Naive thymus-derived CD4-positive, alpha-beta T cell (primary cell): ENCODE data around the gene HHLA2. TPM values are rescaled to one million over a fixed set of nuclear protein-coding genes. Genes with fewer than 3 reads are reported as not detected.

Experiments
- ATAC-seq: fragments of 150-1000 bp; cut with Tn5 transposase; 2 replicates; pipeline ENCODE4 v1.10.0; 2021; ENCODE audit warnings: mild to moderate bottlenecking, moderate library complexity
- CTCF ChIA-PET: fragments of 350-600 bp; sonication (Branson Sonifier 250); formaldehyde crosslinking; loops from one replicate; lab custom pipeline; 2021; ENCODE audit warnings: antibody characterized with exemption; lab: Charles Lee
- POLR2A ChIA-PET: fragments of 350-600 bp; sonication (Branson Sonifier 250); formaldehyde crosslinking; loops from one replicate; lab custom pipeline; 2021; ENCODE audit warnings: antibody characterized with exemption, inconsistent platforms; lab: Charles Lee
- DNase-seq, 9 donors: peaks; one replicate each; pipeline versions ENCODE4 v3.0.0 to v3.0.0-alpha.2; 2020 to 2022; ENCODE audit warnings: mixed read lengths in 1 of 9
- H3K27ac ChIP-seq: one replicate; pipeline ENCODE4 v1.7.0; 2013; ENCODE audit warnings: mild to moderate bottlenecking, low read depth, low read length, moderate library complexity
- H3K27me3 ChIP-seq, 2 donors: one replicate each; pipeline ENCODE4 v1.7.0; 2013; ENCODE audit warnings: low read length in 2 of 2, mild to moderate bottlenecking in 2 of 2, moderate library complexity in 2 of 2; ENCODE audit not compliant: control insufficient read depth in 2 of 2, insufficient read depth in 2 of 2
- H3K36me3 ChIP-seq, 3 experiments: 1 replicate in 2 of 3; 2 replicates in 1 of 3; pipeline ENCODE4 v1.7.0; 2013; ENCODE audit warnings: low read length in 3 of 3, mild to moderate bottlenecking in 3 of 3, moderate library complexity in 1 of 3; ENCODE audit not compliant: insufficient read depth in 3 of 3, control insufficient read depth in 2 of 3
- H3K4me1 ChIP-seq, 2 donors: one replicate each; pipeline ENCODE4 v1.7.0; 2013; ENCODE audit warnings: low read length in 2 of 2, mild to moderate bottlenecking in 2 of 2, moderate library complexity in 1 of 2; ENCODE audit not compliant: control insufficient read depth in 2 of 2, insufficient read depth in 2 of 2
- H3K4me3 ChIP-seq: 2 replicates; pipeline ENCODE4 v1.7.0; 2013; ENCODE audit warnings: mild to moderate bottlenecking, low read length
- H3K9me3 ChIP-seq, 3 experiments: 1 replicate in 2 of 3; 2 replicates in 1 of 3; pipeline ENCODE4 v1.7.0; 2013; ENCODE audit warnings: low read length in 3 of 3; ENCODE audit not compliant: control insufficient read depth in 2 of 3
- H3K27ac Mint-ChIP-seq, 9 donors: one replicate each; pipeline ENCODE4 v1.8.0; 2020 to 2022; ENCODE audit warnings: mixed read lengths in 9 of 9, mild to moderate bottlenecking in 8 of 9, moderate library complexity in 5 of 9, inconsistent platforms in 2 of 9
- H3K27me3 Mint-ChIP-seq, 5 donors: one replicate each; pipeline ENCODE4 v1.8.0; 2021 to 2022; ENCODE audit warnings: mixed read lengths in 5 of 5, mild to moderate bottlenecking in 1 of 5
- H3K36me3 Mint-ChIP-seq, 5 donors: one replicate each; pipeline ENCODE4 v1.8.0; 2020 to 2022; ENCODE audit warnings: mixed read lengths in 5 of 5, mild to moderate bottlenecking in 3 of 5, inconsistent platforms in 1 of 5
- H3K4me1 Mint-ChIP-seq, 7 donors: one replicate each; pipeline ENCODE4 v1.8.0; 2020 to 2022; ENCODE audit warnings: mixed read lengths in 7 of 7, mild to moderate bottlenecking in 3 of 7, inconsistent platforms in 1 of 7
- H3K4me3 Mint-ChIP-seq, 10 donors: one replicate each; pipeline ENCODE4 v1.8.0; 2020 to 2022; ENCODE audit warnings: mild to moderate bottlenecking in 10 of 10, mixed read lengths in 10 of 10, moderate library complexity in 6 of 10, inconsistent platforms in 2 of 10
- H3K9me3 Mint-ChIP-seq, 11 donors: one replicate each; pipeline ENCODE4 v1.8.0; 2020 to 2022; ENCODE audit warnings: mixed read lengths in 11 of 11, mild to moderate bottlenecking in 4 of 11, inconsistent platforms in 1 of 11, moderate library complexity in 1 of 11
- intact Hi-C, 2 donors: fragments of 100-400 bp; cut with micrococcal nuclease; formaldehyde crosslinking; loops; one replicate each; pipeline ENCODE4 v1.15.1; 2023
- polyA plus RNA-seq, 2 donors: library from polyadenylated mRNA; unstranded; fragments of 300-500 nt; fragmentation: Illumina TruSeq; gene quantifications; one replicate each; pipeline ENCODE4 v1.2.3, GENCODE V29; 2021
- total RNA-seq, 6 experiments: library from RNA in 5 of 6; stranded (reverse) in 5 of 6; gene quantifications; 1 replicate in 5 of 6; 2 replicates in 1 of 6; pipeline ENCODE4 v1.2.3 and lab custom pipeline; 2021 to 2026

The HHLA2 gene
- total and polyA plus RNA-seq, 7 experiments from 2014 or later, result 0.13 to 4.5 (median 0.34) TPM; not detected in 1

GRCh38 chr3:108319428-108320082 lies 23.2 kb downstream of the HHLA2 start:
- Mint-ChIP-seq H3K4me3 (no peak overlapping the region), H3K9me3 (peaks cover 0 to 2% (median 0%) of the 10 kb centered on the region in 11 donors), H3K36me3 (peaks cover 0 to 21% (median 0%) of the 10 kb centered on the region in 5 donors), H3K27ac (no peak overlapping the region), H3K4me1 (peaks cover 0 to 11% (median 5%) of the 10 kb centered on the region in 7 donors), H3K27me3 (no peaks in the 10 kb centered on the region)
- Histone ChIP-seq H3K9me3 (no peaks in the 10 kb centered on the region), H3K27ac (no peak overlapping the region), H3K27me3 (no peaks in the 10 kb centered on the region), H3K4me1 (no peaks in the 10 kb centered on the region), H3K36me3 (no peaks in the 10 kb centered on the region), H3K4me3 (no peak overlapping the region)
- intact Hi-C loops, result loop anchor here in 1 of 2 donors (5.0 to 10.0 kb wide), 2 partner anchors 262 to 565 kb away; no protein-coding TSS in a partner anchor
- POLR2A ChIA-PET, result no interaction called here
- ATAC-seq, result no peak
- no peak for DNase-seq
- CTCF ChIA-PET, result interaction anchor here (2.0 kb wide), 1 partner anchor 392 kb away, joined by 4 read pairs; no protein-coding TSS in a partner anchor

- Mint-ChIP-seq H3K9me3 (peaks cover 0 to 5% (median 0%) of the 10 kb centered on the region in 11 donors), H3K4me1 (peaks cover 0 to 11% (median 5%) of the 10 kb centered on the region in 7 donors), H3K27ac (no peak overlapping the region), H3K36me3 (peaks cover 0 to 29% (median 0%) of the 10 kb centered on the region in 5 donors), H3K27me3 (no peaks in the 10 kb centered on the region), H3K4me3 (no peak overlapping the region)
- ATAC-seq (no peak), DNase-seq (no peak)
- CTCF ChIA-PET, result no interaction called here
- intact Hi-C loops, result loop anchor here in 1 of 2 donors (5.0 to 10.0 kb wide), 2 partner anchors 264 to 566 kb away; no protein-coding TSS in a partner anchor
- Histone ChIP-seq H3K27ac (no peak overlapping the region), H3K9me3 (no peaks in the 10 kb centered on the region), H3K4me1 (no peaks in the 10 kb centered on the region), H3K36me3 (no peaks in the 10 kb centered on the region), H3K27me3 (no peaks in the 10 kb centered on the region), H3K4me3 (no peak overlapping the region)
- POLR2A ChIA-PET, result no interaction called here
Observed at GRCh38 chr3:108320746-108321350, 24.5 kb downstream of the HHLA2 start.

- Mint-ChIP-seq H3K4me3 (no peak overlapping the region), H3K27me3 (no peaks in the 10 kb centered on the region)
Observed at GRCh38 chr3:108322352-108322751, 26.0 kb downstream of the HHLA2 start.

GRCh38 chr3:108324177-108324576 lies 27.8 kb downstream of the HHLA2 start:
- ChIA-PET CTCF (no interaction called here), POLR2A (no interaction called here)
- intact Hi-C loops, result loop anchor here in 1 of 2 donors (5.0 to 10.0 kb wide), 2 partner anchors 267 to 569 kb away; no protein-coding TSS in a partner anchor
- Mint-ChIP-seq H3K27me3 (no peaks in the 10 kb centered on the region), H3K4me3 (no peak overlapping the region), H3K4me1 (peaks cover 7 to 38% (median 13%) of the 10 kb centered on the region in 7 donors), H3K36me3 (peaks cover 4 to 46% (median 8%) of the 10 kb centered on the region in 5 donors), H3K27ac (no peak overlapping the region), H3K9me3 (peaks cover 0 to 14% (median 5%) of the 10 kb centered on the region in 11 donors)
- DNase-seq (no peak), ATAC-seq (no peak)
- Histone ChIP-seq H3K27ac (no peak overlapping the region), H3K36me3 (no peaks in the 10 kb centered on the region), H3K4me1 (peaks cover 0 to 6% of the 10 kb centered on the region in 2 donors), H3K4me3 (no peak overlapping the region), H3K27me3 (no peaks in the 10 kb centered on the region), H3K9me3 (no peaks in the 10 kb centered on the region)

More at GRCh38 chr3:108322352-108322751, 26.0 kb downstream of the HHLA2 start:
- Histone ChIP-seq H3K9me3 (no peaks in the 10 kb centered on the region), H3K27ac (no peak overlapping the region), H3K4me3 (no peak overlapping the region), H3K4me1 (no peaks in the 10 kb centered on the region), H3K36me3 (no peaks in the 10 kb centered on the region), H3K27me3 (no peaks in the 10 kb centered on the region)
- DNase-seq (peak in 5 of 9 donors; percentile 16 to 40 (median 36)), ATAC-seq (no peak)
- Mint-ChIP-seq H3K36me3 (peaks cover 3 to 41% (median 7%) of the 10 kb centered on the region in 5 donors), H3K9me3 (peaks cover 0 to 12% (median 4%) of the 10 kb centered on the region in 11 donors), H3K27ac (no peak overlapping the region), H3K4me1 (peaks cover 0 to 21% (median 5%) of the 10 kb centered on the region in 7 donors)
- POLR2A ChIA-PET, result interaction anchor here (0.9 kb wide), 1 partner anchor 233 kb away, joined by 3 read pairs; no protein-coding TSS in a partner anchor
- intact Hi-C loops, result loop anchor here in 1 of 2 donors (1.0 to 10.0 kb wide), 5 partner anchors 169 to 645 kb away; no protein-coding TSS in a partner anchor
- CTCF ChIA-PET, result interaction anchor here (0.6 kb wide), 1 partner anchor 423 kb away, joined by 3 read pairs; no protein-coding TSS in a partner anchor

DNA sequence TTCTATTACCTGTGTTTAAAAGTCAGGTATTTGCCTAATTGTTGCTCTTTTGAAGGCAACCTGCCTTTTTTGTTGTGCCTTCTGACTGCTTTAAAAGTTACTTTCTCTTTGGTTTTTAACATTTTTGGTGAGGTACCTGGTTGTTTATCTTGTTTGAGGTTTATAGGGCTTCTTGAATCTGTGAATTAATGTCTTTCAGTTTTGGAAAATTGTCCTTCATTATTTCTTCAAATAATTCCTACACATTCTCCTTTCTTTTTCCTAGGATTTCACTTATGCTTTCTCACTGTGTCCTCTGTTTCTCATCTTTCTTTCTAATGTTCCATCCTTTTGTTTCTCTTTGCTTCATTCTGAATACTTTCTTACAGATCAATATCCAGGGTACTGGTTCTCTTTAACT lies 30.8 kb downstream of the HHLA2 start:
- peaks cover 0 to 14% (median 5%) of the 10 kb centered on the region in 11 donors for H3K9me3 Mint-ChIP-seq
- Histone ChIP-seq H3K27ac (no peak overlapping the region), H3K9me3 (no peaks in the 10 kb centered on the region), H3K4me1 (peaks cover 0 to 6% of the 10 kb centered on the region in 2 donors), H3K27me3 (no peaks in the 10 kb centered on the region), H3K4me3 (no peak overlapping the region), H3K36me3 (no peaks in the 10 kb centered on the region)
- DNase-seq (no peak), ATAC-seq (no peak)
- peaks cover 4 to 56% (median 8%) of the 10 kb centered on the region in 5 donors for H3K36me3 Mint-ChIP-seq
- peaks cover 5 to 53% (median 13%) of the 10 kb centered on the region in 7 donors for H3K4me1 Mint-ChIP-seq
- intact Hi-C loops, result loop anchor here (2.0 to 10.0 kb wide), 2 partner anchors 26 to 572 kb away; no protein-coding TSS in a partner anchor
- peak overlapping the region in 2 of 9 donors; percentile 16 to 63 for H3K27ac Mint-ChIP-seq
- ChIA-PET POLR2A (no interaction called here), CTCF (no interaction called here)
- no peaks in the 10 kb centered on the region for H3K27me3 Mint-ChIP-seq
- H3K4me3 Mint-ChIP-seq, result peak overlapping the region in 1 of 10 donors; percentile 68

DNA sequence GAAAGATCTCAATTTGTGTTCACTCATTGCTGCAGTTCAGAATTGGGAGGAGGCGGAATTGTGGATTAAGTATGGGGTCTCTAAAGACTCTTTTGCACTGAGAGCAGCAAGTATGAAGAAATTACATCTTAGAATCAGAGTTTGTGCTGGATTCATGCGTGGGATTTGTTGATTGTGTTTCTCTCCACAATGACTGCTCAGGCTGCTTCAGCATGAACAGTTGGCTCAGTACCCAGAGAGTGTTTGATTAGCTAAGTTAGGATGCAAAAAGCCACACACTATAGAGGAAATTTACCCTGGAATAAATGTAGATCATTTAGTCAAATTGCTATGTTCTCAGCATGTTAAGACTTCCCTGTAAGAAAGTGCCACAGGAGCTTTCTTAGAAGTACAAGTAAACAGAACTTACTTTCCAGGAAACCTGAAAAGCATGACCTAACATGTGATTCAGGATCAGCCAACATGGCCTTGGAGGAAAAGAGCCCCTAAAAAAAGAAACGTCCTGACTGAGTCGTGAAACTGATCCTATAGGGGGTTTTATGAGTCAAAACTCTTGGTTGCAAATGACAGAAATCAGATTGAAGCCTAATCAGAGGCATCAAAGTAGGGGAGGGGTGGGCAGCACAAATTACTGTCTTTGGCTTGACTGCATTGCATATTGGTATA lies 32.6 kb downstream of the HHLA2 start:
- Mint-ChIP-seq H3K36me3 (peaks cover 4 to 51% (median 8%) of the 10 kb centered on the region in 5 donors), H3K4me3 (peak overlapping the region in 1 of 10 donors; percentile 61), H3K9me3 (peaks cover 0 to 14% (median 5%) of the 10 kb centered on the region in 11 donors), H3K27ac (peak overlapping the region in 2 of 9 donors; percentile 34 to 76), H3K4me1 (peaks cover 5 to 50% (median 13%) of the 10 kb centered on the region in 7 donors), H3K27me3 (no peaks in the 10 kb centered on the region)
- no peaks in the 10 kb centered on the region for H3K36me3 ChIP-seq
- ATAC-seq (no peak), DNase-seq (no peak)
- ChIA-PET CTCF (no interaction called here), POLR2A (no interaction called here)
- H3K4me3 ChIP-seq, result no peak overlapping the region
- H3K27me3 ChIP-seq, result no peaks in the 10 kb centered on the region
- intact Hi-C loops, result loop anchor here (2.0 to 10.0 kb wide), 2 partner anchors 34 to 574 kb away; no protein-coding TSS in a partner anchor
- no peak overlapping the region for H3K27ac ChIP-seq
- peaks cover 0 to 6% of the 10 kb centered on the region in 2 donors for H3K4me1 ChIP-seq
- no peaks in the 10 kb centered on the region for H3K9me3 ChIP-seq
